Astrocyte (in vitro differentiated cells and primary cell): ENCODE measurements around the gene TMEM74B. TPM values are rescaled to one million over a fixed set of nuclear protein-coding genes. Genes with fewer than 3 reads are reported as not detected.

Experiments used
- DNase-seq: peaks from one replicate; pipeline ENCODE4 v3.0.0-alpha.2; 2010; ENCODE audit warnings: low read depth
- FAIRE-seq: peaks from 2 replicates; lab custom pipeline; 2011; peaks lifted over from hg19 to GRCh38; lab: Jason Lieb, UNC
- H2AFZ ChIP-seq: 2 replicates; pipeline ENCODE4 v1.6.0; 2012; ENCODE audit warnings: low read depth, low read length, inconsistent platforms
- H3K27ac ChIP-seq: 2 replicates; pipeline ENCODE4 v1.5.1; 2011; ENCODE audit warnings: low read depth, low read length, inconsistent platforms
- H3K27me3 ChIP-seq: 2 replicates; pipeline ENCODE4 v1.6.0; 2011; ENCODE audit warnings: low read length, inconsistent platforms; ENCODE audit not compliant: insufficient read depth
- H3K36me3 ChIP-seq: 2 replicates; pipeline ENCODE4 v1.5.1; 2011; ENCODE audit warnings: low read length, inconsistent platforms; ENCODE audit not compliant: insufficient read depth
- H3K4me1 ChIP-seq: 2 replicates; pipeline ENCODE4 v1.5.1; 2011; ENCODE audit warnings: low read length, inconsistent platforms; ENCODE audit not compliant: insufficient read depth
- H3K4me2 ChIP-seq: 2 replicates; pipeline ENCODE4 v1.6.0; 2012; ENCODE audit warnings: low read length, inconsistent platforms
- H3K4me3 ChIP-seq: 2 replicates; pipeline ENCODE4 v1.5.1; 2011; ENCODE audit warnings: low read depth, mild to moderate bottlenecking, low read length, inconsistent platforms; ENCODE audit not compliant: insufficient read depth
- H3K79me2 ChIP-seq: 2 replicates; pipeline ENCODE4 v1.6.0; 2012; ENCODE audit warnings: mild to moderate bottlenecking, low read length, inconsistent platforms; ENCODE audit not compliant: insufficient read depth
- H3K9ac ChIP-seq: 2 replicates; pipeline ENCODE4 v1.6.0; 2012; ENCODE audit warnings: mild to moderate bottlenecking, low read length, inconsistent platforms
- H3K9me3 ChIP-seq: 2 replicates; pipeline ENCODE4 v1.5.1; 2012; ENCODE audit warnings: low read depth, mild to moderate bottlenecking, low read length, inconsistent platforms; ENCODE audit not compliant: insufficient read depth
- H4K20me1 ChIP-seq: 2 replicates; pipeline ENCODE4 v1.6.0; 2012; ENCODE audit warnings: low read length, inconsistent platforms; ENCODE audit not compliant: insufficient read depth
- H3K27ac Mint-ChIP-seq: one replicate; pipeline ENCODE4 v1.8.0; 2021; ENCODE audit warnings: mild to moderate bottlenecking, mixed read lengths; ENCODE audit not compliant: unreplicated experiment
- H3K27me3 Mint-ChIP-seq: one replicate; pipeline ENCODE4 v1.8.0; 2021; ENCODE audit warnings: low read depth, mixed read lengths; ENCODE audit not compliant: unreplicated experiment
- H3K36me3 Mint-ChIP-seq: one replicate; pipeline ENCODE4 v1.8.0; 2021; ENCODE audit warnings: low read depth, mixed read lengths; ENCODE audit not compliant: unreplicated experiment
- H3K4me1 Mint-ChIP-seq: one replicate; pipeline ENCODE4 v1.8.0; 2021; ENCODE audit warnings: low read depth, mixed read lengths; ENCODE audit not compliant: unreplicated experiment
- H3K4me3 Mint-ChIP-seq: one replicate; pipeline ENCODE4 v1.8.0; 2021; ENCODE audit warnings: mild to moderate bottlenecking, moderate library complexity, mixed read lengths; ENCODE audit not compliant: unreplicated experiment
- H3K9me3 Mint-ChIP-seq: one replicate; pipeline ENCODE4 v1.8.0; 2021; ENCODE audit warnings: mild to moderate bottlenecking, mixed read lengths; ENCODE audit not compliant: unreplicated experiment
- CTCF ChIP-seq: IDR thresholded peaks from 2 replicates; pipeline ENCODE4 v1.5.1; 2011; ENCODE audit warnings: low read depth, mild to moderate bottlenecking, inconsistent platforms, low read length, moderate library complexity; ENCODE audit not compliant: insufficient read depth
- EZH2 ChIP-seq: IDR thresholded peaks from 2 replicates; pipeline ENCODE4 v1.6.1; 2012; ENCODE audit warnings: mild to moderate bottlenecking, low read length, inconsistent platforms; ENCODE audit not compliant: insufficient read depth
- total RNA-seq: library from RNA; stranded (reverse); gene quantifications from 2 replicates; pipeline ENCODE4 v1.2.1, GENCODE V29; 2021

The TMEM74B gene
- total RNA-seq, 1 donor from 2014 or later = 2.1 TPM

GRCh38 chr20:1178623-1179022 lies 6.2 kb downstream of the TMEM74B start:
- H3K27me3 Mint-ChIP-seq = peaks cover 16% of the 10 kb centered on the region
- H3K9me3 Mint-ChIP-seq = no peaks in the 10 kb centered on the region
- no peak overlapping the region for H3K4me2 ChIP-seq
- no peaks in the 10 kb centered on the region for H3K79me2 ChIP-seq
- no peak overlapping the region for H3K27ac ChIP-seq
- H3K9ac ChIP-seq = no peak overlapping the region
- DNase-seq (no peak), FAIRE-seq (no peak)
- H3K4me1 Mint-ChIP-seq = peaks cover 1% of the 10 kb centered on the region
- TF ChIP-seq EZH2 (no peak), CTCF (no peak)
- no peaks in the 10 kb centered on the region for H3K4me1 ChIP-seq
- H3K9me3 ChIP-seq = no peaks in the 10 kb centered on the region
- H3K36me3 Mint-ChIP-seq = peaks cover 11% of the 10 kb centered on the region
- H3K36me3 ChIP-seq = no peaks in the 10 kb centered on the region
- peaks cover 4% of the 10 kb centered on the region for H4K20me1 ChIP-seq
- no peak overlapping the region for H3K27ac Mint-ChIP-seq
- no peak overlapping the region for H3K4me3 Mint-ChIP-seq
- no peak overlapping the region for H2AFZ ChIP-seq
- H3K4me3 ChIP-seq = no peak overlapping the region
- H3K27me3 ChIP-seq = peaks cover 7% of the 10 kb centered on the region

GRCh38 chr20:1178103-1178502 lies 6.7 kb downstream of the TMEM74B start:
- H3K9me3 ChIP-seq = no peaks in the 10 kb centered on the region
- no peak overlapping the region for H3K4me3 Mint-ChIP-seq
- TF ChIP-seq CTCF = no peak
- no peak for TF ChIP-seq EZH2
- H3K27me3 ChIP-seq = peaks cover 2% of the 10 kb centered on the region
- no peak overlapping the region for H3K4me3 ChIP-seq
- H3K36me3 ChIP-seq = no peaks in the 10 kb centered on the region
- FAIRE-seq = no peak
- no peaks in the 10 kb centered on the region for H3K79me2 ChIP-seq
- no peak overlapping the region for H3K4me2 ChIP-seq
- peaks cover 12% of the 10 kb centered on the region for H3K36me3 Mint-ChIP-seq
- H3K9ac ChIP-seq = no peak overlapping the region
- H3K27ac Mint-ChIP-seq = no peak overlapping the region
- DNase-seq = no peak
- H3K4me1 ChIP-seq = no peaks in the 10 kb centered on the region
- H4K20me1 ChIP-seq = peaks cover 7% of the 10 kb centered on the region
- no peak overlapping the region for H3K27ac ChIP-seq
- no peaks in the 10 kb centered on the region for H3K9me3 Mint-ChIP-seq
- H2AFZ ChIP-seq = no peak overlapping the region
- H3K4me1 Mint-ChIP-seq = peaks cover 1% of the 10 kb centered on the region
- peaks cover 12% of the 10 kb centered on the region for H3K27me3 Mint-ChIP-seq

GRCh38 chr20:1177680-1178079 lies 7.1 kb downstream of the TMEM74B start:
- peaks cover 9% of the 10 kb centered on the region for H3K27me3 Mint-ChIP-seq
- Histone ChIP-seq H3K9ac (no peak overlapping the region), H3K36me3 (no peaks in the 10 kb centered on the region), H3K27ac (no peak overlapping the region), H3K27me3 (no peaks in the 10 kb centered on the region), H3K4me1 (no peaks in the 10 kb centered on the region), H3K4me2 (no peak overlapping the region), H3K4me3 (no peak overlapping the region), H2AFZ (no peak overlapping the region), H3K79me2 (no peaks in the 10 kb centered on the region), H4K20me1 (peaks cover 6% of the 10 kb centered on the region), H3K9me3 (no peaks in the 10 kb centered on the region)
- H3K4me1 Mint-ChIP-seq = peaks cover 1% of the 10 kb centered on the region
- FAIRE-seq = no peak
- peaks cover 14% of the 10 kb centered on the region for H3K36me3 Mint-ChIP-seq
- DNase-seq = no peak
- H3K9me3 Mint-ChIP-seq = no peaks in the 10 kb centered on the region
- no peak overlapping the region for H3K4me3 Mint-ChIP-seq
- no peak for TF ChIP-seq EZH2
- no peak overlapping the region for H3K27ac Mint-ChIP-seq
